ENCODE data around the gene CEL. TPM values are rescaled to one million over a fixed set of nuclear protein-coding genes. Genes with fewer than 3 reads are reported as not detected.
A peak's percentile ranks its signal among the peaks of the same experiment; 100 is the strongest.

Gene CEL
- total RNA-seq, 1 donor from 2014 or later = 0.60 TPM

DNA sequence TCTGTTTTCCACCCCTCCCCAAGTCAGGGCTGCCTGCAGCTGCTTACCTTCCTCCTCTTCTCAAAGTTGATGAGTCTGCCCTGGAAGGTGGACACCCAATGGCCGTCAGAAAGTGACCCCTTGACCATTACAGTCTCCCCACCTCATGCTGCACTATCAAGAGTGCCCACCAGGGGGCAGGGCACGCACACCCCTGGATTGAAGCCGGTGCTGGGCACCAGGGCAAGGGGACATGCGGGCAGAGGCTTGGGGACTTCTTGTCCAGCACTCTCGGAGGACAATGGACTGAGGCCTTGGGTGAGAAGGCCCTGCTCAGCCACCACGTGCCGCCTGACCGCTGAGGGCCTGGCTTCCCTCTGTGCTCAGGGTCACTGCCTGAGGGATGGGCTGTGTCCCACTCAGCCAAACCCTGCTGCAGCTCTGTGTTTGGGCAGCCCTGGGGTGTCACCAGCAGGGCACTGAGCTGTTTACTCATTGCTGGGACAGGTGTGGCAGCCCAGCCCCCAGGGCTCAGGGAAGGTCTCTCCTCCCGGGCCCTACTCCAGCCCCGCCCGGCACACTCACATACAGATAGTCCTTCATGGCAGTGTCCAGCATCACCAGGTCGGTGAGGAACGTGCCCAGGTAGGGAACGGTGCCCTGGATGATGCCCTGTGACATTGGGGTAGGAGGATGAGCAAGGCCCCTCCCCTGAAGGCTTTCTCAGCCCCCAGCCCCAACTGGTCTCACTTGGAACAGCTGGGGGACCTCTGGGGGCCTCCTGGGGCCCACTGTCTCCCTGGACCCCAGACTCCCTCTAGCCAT is 41.6 kb downstream of the CEL start:
- no peak for DNase-seq (ENCODE audit: low read depth)

DNA sequence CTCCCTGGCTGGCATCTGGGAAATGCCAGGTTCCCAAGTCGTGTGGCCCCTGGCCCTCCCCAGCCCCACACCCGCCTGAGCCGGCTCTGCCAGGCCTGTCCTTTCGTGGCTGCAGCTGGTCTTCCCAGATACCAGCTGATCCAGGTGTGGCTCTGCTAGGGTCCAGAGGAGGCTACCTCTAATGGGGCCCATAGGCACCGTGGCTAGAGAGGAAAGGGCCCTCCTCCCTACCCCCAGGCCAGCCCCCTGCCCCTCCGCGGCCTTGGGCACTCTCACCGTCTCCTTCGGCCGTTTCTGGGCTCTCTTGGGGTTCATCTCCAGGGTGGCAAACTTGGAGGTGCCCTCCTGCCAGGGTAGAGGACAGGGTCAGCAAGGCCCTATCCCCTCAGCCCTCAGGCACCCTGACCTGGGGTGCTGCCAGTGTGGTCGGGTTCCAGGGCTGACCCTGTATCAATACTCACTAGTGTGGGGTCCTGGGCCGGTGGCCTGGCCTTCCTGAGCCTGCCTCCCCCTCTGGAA is 42.3 kb downstream of the CEL start:
- no peak for DNase-seq (ENCODE audit: low read depth)

DNA sequence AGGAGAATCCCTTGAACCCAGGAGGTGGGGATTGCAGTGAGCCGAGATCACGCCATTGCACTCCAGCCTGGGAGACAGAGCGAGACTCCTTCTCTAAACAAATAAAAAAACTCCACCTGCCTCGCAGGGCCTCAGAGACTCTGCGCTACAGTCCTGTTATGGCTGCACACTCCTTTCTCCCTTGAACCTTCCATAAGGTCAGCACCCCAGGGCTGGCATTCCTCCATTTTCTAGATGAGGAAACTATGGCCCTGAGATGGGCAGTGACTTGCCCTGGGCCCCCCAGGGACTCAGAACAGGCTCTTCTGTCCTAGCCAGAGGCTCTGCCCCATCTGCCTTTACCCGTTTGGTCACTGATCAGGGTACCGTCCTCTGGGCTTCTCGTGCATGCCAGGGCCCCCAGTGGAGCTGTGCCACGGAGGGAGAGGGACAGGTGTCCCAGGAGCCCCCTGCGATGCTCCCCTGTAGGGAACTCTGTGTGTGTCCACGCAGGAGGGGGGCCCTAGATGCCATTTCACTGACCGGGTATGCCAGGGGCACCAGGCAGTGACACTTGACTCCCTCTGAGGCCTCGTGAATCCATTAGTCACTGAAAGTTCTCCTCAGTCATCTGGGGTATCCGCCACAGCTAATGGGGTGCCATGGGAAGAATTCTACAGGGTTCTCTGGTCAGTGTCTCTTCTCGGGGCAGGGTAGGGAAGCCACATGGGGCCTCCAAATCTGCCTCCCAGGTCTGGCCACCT is 43.1 kb downstream of the CEL start:
- no peak for DNase-seq (ENCODE audit: low read depth)

DNA sequence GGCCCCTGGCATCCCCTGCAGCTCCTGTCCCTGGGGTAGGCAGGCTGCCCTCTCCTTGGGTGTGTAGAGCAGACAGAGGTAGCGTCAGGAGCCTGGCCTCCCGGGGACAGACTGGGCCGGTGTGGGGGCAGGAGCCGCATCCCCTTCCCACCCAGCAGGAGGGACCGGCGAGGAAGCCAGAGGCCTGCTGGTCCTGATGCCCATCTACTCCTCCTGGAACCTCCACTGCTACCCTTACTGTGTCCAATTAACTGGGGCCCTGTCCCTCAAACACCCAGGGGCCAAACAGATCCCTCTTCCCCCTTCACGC is 43.6 kb downstream of the CEL start:
- DNase-seq (ENCODE audit: low read depth) = no peak

DNA sequence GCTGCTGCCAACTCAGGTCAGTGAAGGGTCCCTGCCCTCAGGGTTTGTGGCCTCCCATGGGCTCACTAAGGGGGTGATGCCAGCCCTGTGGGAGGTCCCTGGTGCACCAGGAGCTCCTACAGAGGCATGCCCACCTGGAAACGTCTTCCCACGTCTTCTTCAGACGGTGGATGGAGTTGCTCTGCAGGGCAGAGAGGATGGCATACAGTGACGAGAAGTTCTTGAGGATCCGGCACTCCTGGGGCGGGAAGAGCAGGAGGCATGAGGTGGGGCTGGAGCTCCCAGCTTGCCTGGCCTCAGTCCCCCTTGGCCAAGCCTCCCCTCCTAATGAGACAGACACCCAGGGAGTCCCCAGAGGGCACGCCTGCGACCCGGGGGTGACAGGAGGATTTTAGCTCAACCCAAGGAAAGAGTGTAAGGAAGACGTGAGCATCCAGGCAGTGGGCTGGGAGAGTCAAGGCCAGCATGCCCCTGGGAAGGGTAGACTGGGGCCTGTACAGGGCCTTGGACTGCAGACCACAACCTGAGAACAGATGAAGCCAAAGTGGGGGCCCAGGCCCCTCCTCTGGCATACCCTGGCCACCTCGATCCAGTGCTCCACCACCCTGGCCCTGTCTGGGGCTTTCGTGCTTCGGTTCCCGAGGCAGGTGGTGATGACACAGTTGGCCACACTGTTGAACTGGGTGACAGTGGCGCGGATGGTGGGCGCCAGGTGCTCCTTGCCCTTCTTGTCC is 44.9 kb downstream of the CEL start:
- no peak for DNase-seq (ENCODE audit: low read depth)

DNA sequence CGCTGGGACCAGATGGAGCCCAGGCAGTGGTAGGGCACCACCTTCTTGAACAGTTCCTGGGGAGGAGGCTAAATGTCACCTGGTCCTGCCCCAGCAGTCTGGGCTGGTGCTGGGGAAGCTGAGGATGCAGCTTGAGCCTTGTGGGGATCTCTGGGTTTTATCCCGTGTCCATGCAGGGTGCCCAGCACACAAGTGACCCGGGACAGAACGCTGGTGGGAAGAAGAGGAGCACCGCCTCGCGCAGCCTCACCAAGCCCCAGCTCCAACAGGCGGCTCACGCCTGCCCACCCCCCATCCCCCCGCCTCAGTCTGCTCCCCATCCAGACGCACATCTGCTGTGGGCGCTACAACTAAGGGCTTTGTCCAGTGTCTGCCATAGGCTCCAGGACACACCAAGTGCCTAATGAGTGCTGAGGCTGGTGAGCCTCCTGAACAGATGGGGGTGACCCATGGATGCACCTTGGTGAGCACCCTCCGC is 45.5 kb downstream of the CEL start:
- DNase-seq (ENCODE audit: low read depth) = no peak

DNA sequence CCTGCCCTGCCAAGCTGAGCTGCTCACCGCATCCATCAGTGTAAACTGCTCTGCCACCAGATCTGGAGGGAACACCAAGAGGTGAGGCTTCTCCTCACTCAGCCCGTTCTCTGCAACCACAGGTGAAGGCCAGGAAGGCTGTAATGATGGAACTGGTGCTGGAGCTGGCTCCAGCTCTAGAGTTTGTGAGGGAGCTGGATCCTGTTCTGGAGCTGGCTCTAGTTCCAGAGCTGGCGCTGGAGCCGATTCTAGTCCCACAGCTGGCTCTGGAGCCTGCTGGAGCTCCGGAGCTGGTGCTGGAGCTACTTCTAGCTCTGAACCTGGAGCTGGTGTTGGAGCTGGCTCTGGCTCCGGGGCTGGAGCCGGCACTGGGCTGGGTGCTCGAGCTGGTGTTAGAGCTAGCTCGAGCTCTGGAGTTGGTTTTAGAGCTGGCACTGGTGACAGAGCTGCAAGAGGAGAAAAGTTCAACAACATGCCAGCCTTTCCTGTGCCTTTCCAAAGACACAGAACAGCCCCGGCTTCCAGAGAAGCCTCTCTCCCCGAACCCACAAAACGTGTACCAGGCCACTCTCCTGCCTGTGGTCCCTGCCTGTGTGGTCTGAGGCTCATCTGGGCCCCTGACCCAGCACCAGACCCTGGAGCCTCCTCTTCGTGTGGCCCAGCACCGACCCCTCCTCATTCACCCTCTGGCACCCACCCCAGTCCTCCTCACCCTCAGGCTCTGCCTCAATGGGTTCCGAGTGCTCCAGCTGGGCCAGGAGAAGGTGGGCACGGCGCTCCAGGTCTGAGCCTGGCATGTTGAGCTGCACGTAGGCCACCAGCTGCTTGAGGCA is 46.4 kb downstream of the CEL start:
- DNase-seq (ENCODE audit: low read depth) = no peak

DNA sequence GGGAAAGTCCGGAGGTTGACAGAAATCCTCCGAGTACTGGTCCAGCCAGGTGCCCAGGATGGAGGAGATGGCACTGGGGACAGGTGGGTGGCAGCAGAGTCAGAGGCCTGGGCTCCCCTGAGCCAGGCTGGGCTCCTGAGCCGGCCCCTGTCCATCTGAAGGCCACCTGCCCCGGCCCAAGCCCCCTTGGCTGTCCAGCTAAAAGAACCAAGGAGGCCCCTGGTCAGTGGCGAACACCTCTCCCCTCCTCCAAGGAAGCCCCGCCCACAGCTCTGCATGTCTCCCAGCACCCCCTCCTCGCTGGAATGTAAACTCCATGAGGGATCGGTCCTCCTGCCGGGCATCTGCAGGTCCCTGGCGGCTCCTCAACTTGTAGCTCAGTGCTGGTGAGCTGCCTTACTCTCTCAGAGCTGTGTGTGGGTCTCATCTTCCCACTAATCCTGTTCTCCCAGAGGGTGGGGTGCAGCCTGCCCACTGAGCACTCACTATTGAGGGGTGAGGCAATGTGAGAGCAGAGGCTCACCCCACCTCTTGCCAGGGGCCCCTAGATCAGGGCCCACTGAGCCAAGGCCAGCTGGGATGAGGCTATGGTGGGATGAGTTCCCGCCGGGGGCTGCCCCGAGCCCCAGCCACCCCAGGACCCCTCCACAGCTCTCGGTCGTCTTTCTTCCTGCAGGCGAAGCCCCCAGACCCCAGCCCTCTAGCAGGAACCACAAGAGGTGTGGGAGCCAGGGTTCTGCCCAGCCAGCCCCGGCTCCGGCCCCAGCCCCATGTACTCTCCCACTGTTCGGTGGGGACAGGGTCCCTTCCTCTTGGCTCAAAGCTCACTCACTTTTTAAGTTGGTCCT is 47.2 kb downstream of the CEL start:
- DNase-seq (ENCODE audit: low read depth) = no peak

DNA sequence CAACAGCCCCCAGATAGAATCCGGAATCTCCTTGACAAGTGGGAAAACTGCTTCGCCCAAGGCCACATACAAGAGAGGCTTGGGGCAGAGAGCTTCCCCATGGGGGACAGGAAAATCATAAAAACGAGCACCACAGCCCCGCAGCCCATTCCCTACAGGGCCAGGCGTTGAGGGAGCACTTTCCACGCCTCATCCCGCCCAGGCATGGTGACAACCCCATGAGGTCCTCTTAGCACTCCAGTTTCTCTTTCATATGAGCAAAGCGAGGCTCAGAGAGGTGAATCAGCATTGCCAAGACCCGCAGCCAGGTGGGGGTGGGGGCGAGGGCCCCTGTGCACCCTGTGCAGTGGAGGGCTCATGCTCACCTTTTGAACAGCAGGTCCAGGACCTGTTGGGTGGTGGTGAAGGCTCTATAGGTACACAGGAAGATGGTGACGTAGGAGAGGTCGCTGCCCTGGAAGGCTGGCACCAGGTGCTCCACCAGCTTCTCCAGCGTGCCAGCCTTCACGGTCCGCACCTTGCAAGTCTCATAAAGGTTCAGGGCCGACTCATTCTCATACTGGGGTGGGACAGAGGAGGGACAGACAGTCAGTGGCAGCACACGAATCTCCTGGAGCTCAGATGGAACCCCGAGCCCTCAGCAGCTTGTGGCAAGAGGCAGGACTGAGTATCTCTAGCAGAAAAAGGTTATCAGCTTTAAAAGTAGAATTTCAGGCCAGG is 48.3 kb downstream of the CEL start:
- DNase-seq (ENCODE audit: low read depth) = no peak

DNA sequence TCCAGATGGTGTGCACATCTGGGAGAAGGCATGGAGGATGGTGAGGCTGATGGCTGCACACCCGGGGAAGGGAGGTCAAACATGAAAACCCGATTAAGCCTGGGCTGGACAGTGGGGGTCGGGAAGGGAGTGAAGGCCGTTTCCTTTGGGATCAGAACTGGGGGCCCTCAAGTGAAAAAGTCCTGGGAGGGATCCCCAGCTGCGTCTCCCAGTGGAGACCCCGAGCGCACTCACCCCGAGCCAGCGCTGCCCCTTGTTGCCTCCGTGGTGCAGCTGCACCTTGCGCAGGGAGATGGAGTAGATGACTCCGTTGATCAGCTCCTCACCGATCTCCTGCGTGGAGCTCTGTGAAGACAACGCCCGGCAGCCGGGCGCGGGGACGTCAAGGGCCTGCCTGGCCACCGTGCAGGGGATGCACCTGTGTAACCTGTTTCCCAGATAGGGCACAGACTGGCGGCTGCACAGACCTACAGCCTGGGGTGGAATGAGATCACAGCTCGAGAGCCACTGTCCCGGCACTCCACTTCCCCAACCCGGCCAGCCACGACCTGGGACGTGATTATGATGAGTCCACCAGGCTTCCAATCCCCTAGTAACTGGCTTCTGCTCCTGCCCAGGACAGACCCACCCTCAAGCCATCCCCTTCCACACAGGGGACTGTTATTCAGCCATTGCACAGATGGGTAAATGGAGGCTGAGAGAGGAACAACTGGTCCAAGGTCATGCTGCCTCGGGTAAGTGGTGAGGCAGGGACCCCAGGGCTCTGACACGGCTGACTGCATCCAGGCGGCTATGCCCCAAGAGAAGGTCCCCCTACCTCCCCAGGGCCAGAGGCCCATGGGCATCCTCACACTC is 50.3 kb downstream of the CEL start:
- DNase-seq (ENCODE audit: low read depth) = no peak

DNA sequence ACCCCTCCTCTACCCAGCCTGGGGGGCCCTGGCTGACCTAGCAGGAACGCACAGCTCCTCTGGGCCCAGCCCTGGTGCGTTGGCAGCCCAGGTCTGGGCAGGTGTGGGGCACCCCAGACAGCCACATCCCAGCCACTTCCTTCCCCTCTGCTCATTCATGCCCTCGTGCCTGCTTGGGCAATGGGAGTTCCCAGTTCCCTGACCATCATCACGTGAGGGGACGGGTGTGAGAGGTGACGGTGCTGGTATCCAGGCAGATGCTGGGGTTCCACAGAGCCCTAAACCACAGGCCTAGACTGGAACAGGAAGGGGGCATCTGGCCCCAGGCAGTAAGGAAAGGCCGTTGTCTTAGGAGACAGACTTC is 50.9 kb downstream of the CEL start:
- peak; percentile 34 for DNase-seq (ENCODE audit: low read depth)

DNA sequence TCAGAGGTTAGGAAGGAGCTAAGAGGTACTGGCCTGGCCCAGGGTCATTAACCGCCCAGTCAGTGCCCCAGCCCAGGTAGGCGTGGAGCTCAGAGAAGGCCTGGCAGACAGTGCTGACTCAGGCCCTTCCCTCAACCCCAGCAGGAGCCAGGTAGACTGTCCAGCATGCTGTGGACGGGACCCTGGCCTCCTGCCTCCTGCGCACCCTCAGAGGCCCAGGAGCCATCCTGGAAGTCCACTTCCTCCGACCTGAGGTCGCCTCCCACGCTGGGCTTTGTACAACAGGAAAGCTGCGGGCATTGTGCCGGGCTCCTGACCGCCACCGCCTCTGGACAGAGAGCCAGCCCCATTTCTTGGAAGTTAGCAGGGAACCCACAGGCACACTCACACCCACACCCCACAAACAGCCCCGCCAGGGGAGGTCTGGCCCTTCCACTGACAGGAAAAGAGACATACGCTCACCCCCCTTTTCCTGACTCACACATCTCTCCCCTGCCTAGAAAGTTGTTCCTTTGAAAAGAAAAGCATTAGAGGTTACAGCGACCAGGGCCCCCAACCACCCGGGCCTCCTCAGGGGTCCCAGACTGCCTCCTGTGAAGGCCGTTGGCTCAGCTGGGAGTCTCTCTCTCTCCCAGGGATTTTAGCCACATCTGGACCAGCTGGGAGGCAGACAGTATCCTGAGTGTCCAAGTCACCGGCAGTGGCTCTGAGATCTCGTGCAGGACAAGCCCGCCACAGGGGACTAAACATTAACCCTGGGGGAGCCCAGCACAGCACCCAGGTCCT is 51.6 kb downstream of the CEL start:
- peak; percentile 60 for DNase-seq (ENCODE audit: low read depth)

DNA sequence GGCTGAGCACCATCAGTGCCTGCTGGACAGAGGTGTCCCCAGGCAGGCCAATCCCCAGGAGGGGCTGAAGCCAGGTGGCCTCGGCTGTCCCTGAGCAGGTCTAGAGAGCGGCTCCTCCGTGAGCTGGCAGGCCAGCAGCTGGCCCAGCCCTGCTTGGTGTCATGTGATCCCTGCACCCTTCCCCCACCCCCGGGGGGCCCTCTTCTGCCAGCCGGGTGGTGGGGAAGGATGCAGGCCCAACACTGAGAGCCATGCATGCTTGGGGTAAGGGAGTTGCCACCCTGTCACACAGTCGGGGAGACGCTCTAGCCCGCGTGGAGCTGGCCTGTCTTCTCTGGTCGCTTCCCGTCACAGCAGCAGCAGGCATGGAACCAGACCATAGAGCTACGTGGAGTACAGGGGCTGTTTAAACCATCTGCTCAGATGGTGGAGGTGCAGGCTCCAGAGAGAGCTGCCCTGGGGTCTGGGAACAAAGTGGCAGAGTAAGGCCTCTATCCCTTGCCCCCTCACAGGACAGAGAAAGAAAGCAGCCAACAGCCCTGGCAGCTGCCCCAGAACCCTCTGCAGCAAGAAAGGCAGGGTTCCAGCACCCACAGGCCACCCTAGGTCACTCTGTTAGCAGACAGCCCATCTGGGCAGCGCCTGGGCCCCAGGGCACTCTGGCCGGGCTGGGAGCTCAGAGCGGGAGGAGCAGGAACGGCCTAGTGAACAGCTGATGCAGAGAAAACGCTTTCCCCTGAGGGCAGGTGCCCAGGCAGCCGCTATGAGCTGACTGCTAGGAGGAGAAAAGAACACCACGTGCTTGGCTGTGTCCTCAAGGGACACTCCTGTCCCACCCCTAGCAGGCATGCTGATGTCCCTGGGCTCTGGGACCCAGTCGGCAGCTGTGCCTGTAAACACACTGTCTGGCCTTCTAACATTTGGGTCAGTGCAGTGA is 52.4 kb downstream of the CEL start:
- DNase-seq (ENCODE audit: low read depth) = peak; percentile 32

DNA sequence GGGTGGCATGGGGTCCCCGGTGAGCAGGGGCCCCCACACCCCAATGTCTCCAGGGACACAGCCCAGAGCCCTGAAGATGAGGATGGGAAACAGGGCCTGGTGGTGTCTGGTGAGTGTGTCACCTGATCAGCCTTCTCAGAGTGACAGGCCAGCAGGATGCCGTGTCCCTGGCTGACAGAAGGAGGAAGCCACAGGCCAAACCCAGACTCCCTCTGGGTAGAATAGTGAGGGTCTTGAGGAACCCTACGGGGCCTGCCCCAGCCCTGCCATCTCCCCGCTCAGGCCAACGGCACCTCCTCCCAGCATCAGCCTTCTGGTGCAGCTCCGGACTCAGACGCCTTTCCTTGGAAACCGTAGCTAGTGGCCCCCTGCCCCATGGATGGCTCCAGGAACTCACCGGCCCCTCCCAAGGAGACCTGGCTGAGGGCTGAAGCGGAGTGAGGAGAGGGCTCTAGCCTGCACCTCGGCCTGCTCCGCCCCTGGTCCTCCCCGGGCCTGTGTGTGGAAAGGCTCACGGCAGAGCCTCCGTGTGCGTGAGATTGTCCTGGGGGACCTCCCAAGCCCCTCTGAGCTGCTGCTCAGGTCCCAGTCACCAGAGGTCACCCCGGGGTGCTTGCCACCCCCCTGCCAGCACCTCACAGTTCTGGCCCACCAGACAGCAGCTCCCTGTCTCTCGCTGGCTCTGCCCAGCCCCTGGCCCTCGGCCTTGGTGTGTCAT is 53.3 kb downstream of the CEL start:
- DNase-seq (ENCODE audit: low read depth) = no peak

DNA sequence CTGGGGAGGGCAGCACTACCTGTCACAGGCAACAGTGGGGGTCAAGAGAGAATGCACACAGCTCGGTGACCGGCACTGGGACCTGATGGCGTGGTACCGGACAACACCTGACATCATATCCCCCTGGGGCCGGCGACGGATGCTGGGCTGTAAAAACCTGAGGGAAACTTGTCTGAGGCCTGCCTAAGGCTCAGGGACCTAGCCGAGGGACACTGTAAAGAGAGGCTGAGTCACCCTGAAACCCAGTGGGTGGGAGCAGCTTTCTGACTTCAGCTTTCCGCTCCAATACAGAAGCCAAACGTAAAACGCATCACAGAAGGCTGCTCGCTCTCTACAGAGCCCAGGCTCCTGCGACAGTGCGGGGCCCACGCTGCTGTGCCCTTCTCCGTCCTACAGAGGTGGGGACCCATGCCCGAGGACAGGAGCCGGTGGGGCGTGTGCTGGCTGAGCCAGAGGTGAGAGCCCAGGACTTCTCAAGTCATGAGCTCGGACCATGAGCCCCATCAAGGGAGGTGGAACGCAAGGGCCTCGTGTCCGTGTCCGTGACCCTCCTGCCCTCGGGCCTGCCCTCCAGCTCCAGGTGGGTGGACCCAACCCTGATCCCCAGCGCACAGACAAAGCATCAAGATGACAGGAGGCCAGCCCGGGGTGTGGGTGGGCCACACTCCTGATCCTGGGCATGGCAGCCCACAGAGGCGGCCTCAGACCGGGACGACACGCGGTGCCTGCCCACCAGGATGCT is 54.0 kb downstream of the CEL start:
- no peak for DNase-seq (ENCODE audit: low read depth)

Measured in renal cortical epithelial cell (primary cell).